ENCODE measurements around the gene CDCA4. TPM values are rescaled to one million over a fixed set of nuclear protein-coding genes. Genes with fewer than 3 reads are reported as not detected.

CDCA4 gene
- total and polyA plus RNA-seq, 12 donors, result 1.5 to 6.4 (median 2.2) TPM

DNA sequence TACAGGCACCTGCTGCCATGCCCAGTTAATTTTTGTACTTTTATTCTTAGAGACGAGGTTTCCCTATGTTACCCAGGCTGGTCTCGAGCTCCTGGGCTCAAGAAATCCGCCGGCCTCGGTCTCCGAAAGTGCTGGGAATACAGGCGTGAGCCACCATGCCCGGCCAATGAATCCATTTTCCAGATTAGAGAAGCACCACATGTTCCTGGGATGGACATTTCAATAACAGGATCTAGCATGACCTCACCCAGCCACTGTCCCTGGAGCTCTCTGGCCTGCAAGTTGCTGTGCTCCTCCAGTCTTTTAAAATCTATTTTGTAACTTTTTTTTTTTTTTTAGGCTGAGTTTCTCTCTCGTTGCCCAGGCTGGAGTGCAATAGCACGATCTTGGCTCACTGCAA is 42.2 kb upstream of the CDCA4 start:
- TF ChIP-seq, protein P1, sequence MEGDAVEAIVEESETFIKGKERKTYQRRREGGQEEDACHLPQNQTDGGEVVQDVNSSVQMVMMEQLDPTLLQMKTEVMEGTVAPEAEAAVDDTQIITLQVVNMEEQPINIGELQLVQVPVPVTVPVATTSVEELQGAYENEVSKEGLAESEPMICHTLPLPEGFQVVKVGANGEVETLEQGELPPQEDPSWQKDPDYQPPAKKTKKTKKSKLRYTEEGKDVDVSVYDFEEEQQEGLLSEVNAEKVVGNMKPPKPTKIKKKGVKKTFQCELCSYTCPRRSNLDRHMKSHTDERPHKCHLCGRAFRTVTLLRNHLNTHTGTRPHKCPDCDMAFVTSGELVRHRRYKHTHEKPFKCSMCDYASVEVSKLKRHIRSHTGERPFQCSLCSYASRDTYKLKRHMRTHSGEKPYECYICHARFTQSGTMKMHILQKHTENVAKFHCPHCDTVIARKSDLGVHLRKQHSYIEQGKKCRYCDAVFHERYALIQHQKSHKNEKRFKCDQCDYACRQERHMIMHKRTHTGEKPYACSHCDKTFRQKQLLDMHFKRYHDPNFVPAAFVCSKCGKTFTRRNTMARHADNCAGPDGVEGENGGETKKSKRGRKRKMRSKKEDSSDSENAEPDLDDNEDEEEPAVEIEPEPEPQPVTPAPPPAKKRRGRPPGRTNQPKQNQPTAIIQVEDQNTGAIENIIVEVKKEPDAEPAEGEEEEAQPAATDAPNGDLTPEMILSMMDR (IDR thresholded peaks at IDR 0.05), result no peak
- Histone ChIP-seq H3K4me1 (peaks cover 16 to 91% (median 48%) of the 10 kb centered on the region in 9 donors), H3K9me3 (no peaks in the 10 kb centered on the region), H3K27me3 (peaks cover 0 to 3% (median 0%) of the 10 kb centered on the region in 7 donors), H3K4me3 (peak overlapping the region in 1 of 10 donors; percentile 60), H3K36me3 (no peaks in the 10 kb centered on the region), H3K27ac (peak overlapping the region in 9 of 10 donors; percentile 0 to 96 (median 63))
- intact Hi-C loops (cut with DNase I), result no loop called here
- 61 to 82% methylated on average over 10 of the region's 10 CpGs for WGBS, 2 donors
- ATAC-seq, result peak in 1 of 8 donors; percentile 19
- DNase-seq, result peak in 1 of 2 donors; percentile 6

DNA sequence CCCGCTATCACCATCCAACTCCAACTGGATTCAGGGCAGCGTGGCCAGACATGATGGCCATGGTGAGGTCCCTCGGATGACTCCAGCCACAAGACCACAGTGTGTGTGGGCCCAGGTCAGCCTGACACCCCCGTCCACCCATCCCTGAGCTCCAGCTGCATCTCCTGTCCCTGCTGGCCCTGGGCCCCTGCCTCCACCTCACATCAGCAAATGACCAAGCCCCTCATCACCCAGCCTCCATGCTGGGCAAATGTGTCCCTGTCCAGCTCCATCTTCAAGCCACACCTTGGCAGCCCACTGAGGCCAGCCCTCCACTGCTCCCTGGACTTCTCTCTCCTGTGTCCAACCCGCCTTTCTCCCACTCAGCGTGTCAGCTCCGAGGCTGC is 41.2 kb upstream of the CDCA4 start:
- ATAC-seq, result no peak
- peak overlapping the region in 4 of 10 donors; percentile 2 to 52 (median 18) for H3K4me3 ChIP-seq
- 86 to 91% methylated on average over 7 of the region's 7 CpGs for WGBS, 2 donors
- peak overlapping the region; percentile 70 to 96 (median 83) for H3K27ac ChIP-seq
- H3K27me3 ChIP-seq, result peaks cover 0 to 6% (median 0%) of the 10 kb centered on the region in 7 donors
- TF ChIP-seq, protein P1 (IDR thresholded peaks at IDR 0.05), result no peak
- peaks cover 16 to 81% (median 48%) of the 10 kb centered on the region in 9 donors for H3K4me1 ChIP-seq
- H3K36me3 ChIP-seq, result peaks cover 0 to 4% (median 0%) of the 10 kb centered on the region in 9 donors
- peak in 1 of 2 donors; percentile 4 for DNase-seq
- intact Hi-C loops (cut with DNase I), result no loop called here
- no peaks in the 10 kb centered on the region for H3K9me3 ChIP-seq

DNA sequence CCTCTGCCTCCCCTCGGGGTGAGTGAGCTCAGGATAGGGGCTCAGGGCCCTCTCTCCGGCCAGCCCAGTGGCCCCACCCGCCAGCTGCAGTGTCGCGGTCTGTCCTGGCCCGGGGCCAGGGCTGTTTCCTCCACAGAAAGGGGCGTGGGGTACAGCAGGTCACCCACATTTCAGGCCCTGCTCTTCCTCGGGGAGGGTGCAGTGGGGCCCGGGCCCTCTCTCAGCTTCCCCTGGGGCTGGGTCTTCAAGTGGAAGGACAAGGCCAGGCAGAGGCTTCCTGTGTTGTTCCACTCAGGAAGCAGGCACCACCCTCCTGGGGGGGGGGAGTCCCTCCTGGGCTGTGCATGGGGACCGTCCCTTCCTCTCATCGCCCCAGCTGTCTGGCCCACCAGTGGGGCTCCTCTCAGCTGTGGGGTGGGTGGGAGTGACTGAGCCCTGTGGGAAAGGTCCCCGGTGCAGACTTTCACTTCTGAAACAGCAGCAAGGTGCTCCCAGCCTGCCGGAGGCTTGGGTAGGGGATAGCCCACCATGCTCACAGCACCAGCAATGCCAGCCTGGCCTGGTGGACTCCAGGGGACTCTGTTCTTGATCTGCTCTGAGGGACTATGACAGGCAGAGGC is 40.7 kb upstream of the CDCA4 start:
- TF ChIP-seq, protein P1 (IDR thresholded peaks at IDR 0.05), result no peak
- WGBS, 2 donors, result 35 to 57% methylated on average over 12 to 13 of the region's 13 CpGs

DNA sequence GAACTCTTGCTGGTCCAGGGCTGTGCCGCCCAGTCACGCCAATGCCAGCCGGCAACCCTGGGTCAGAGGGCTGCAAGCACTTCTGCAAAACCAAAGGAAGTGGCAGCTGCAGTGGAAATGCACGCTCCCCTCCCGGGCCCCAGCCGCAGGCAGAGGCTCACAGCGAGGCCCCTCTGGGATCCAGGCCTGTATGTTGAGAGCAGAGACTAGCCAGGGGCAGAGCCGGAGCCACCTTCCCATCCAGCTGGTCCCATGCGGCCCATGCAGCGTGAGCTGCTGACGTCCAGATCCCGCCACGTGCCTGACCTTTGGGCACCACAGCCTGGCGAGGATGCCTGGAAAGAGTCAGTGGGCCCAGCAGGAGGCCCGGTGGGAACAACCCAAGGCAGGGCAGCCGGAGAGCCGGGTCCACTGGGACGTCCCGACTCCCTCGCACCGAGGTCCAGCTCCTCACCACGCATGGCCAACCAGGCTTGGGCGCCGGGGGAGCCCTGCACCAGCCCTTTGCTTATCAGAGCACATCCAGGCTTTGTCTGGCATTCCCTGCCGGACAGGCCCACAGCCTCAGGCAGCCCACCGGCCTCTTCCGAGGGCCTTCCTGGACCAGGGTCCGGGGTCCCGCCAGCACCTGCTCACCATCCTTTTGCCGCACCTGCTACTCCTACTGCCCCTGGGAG is 40.0 kb upstream of the CDCA4 start:
- WGBS, 2 donors, result 52 to 63% methylated on average over 30 of the region's 30 CpGs
- DNase-seq (peak in 1 of 2 donors; percentile 17), ATAC-seq (peak; percentile 15 to 39 (median 26))
- Histone ChIP-seq H3K27me3 (peaks cover 0 to 10% (median 0%) of the 10 kb centered on the region in 7 donors), H3K9me3 (no peaks in the 10 kb centered on the region), H3K4me3 (peak overlapping the region in 6 of 10 donors; percentile 2 to 52 (median 20)), H3K4me1 (peaks cover 16 to 70% (median 48%) of the 10 kb centered on the region in 9 donors), H3K27ac (peak overlapping the region; percentile 70 to 96 (median 83)), H3K36me3 (peaks cover 0 to 16% (median 0%) of the 10 kb centered on the region in 9 donors)
- intact Hi-C loops (cut with DNase I), result no loop called here
- TF ChIP-seq, protein P1 (IDR thresholded peaks at IDR 0.05), result no peak

More for the DNA sequence above, 40.7 kb upstream of the CDCA4 start:
- peak; percentile 59 to 72 for DNase-seq
- Histone ChIP-seq H3K36me3 (peaks cover 0 to 9% (median 0%) of the 10 kb centered on the region in 9 donors), H3K27me3 (peaks cover 0 to 7% (median 0%) of the 10 kb centered on the region in 7 donors), H3K4me1 (peaks cover 16 to 76% (median 48%) of the 10 kb centered on the region in 9 donors), H3K4me3 (peak overlapping the region in 6 of 10 donors; percentile 2 to 52 (median 20)), H3K27ac (peak overlapping the region; percentile 70 to 96 (median 83)), H3K9me3 (no peaks in the 10 kb centered on the region)
- intact Hi-C loops (cut with DNase I), result no loop called here
- ATAC-seq, result peak; percentile 21 to 73 (median 64)

All from heart right ventricle (tissue), 16 donors.